GM12878 (cell line): Measurements from ENCODE around the gene EHHADH. TPM values are rescaled to one million over a fixed set of nuclear protein-coding genes. Genes with fewer than 3 reads are reported as not detected.

Experiments
- ATF3 ChIP-seq: IDR thresholded peaks from 2 replicates; pipeline ENCODE4 v1.6.1; 2011; ENCODE audit warnings: low read depth, mild to moderate bottlenecking, low read length, moderate library complexity, borderline replicate concordance; ENCODE audit errors: extremely low read depth
- CUX1 ChIP-seq: IDR thresholded peaks from 2 replicates; pipeline ENCODE4 v1.6.1; 2012; ENCODE audit warnings: improper control_type of control experiment, low read depth, low read length; ENCODE audit not compliant: insufficient replicate concordance
- EGR1 ChIP-seq, 2 experiments: IDR thresholded peaks; 1 replicate in 1 of 2; 2 replicates in 1 of 2; pipeline ENCODE4 v1.6.1; 2011 to 2012; ENCODE audit warnings: low read depth in 2 of 2, low read length in 2 of 2, borderline replicate concordance in 1 of 2, mild to moderate bottlenecking in 1 of 2, moderate library complexity in 1 of 2
- ESRRA ChIP-seq: IDR thresholded peaks from 2 replicates; pipeline ENCODE4 v1.6.1; 2012; ENCODE audit warnings: mild to moderate bottlenecking, low read length, improper control_type of control experiment
- EZH2 ChIP-seq: IDR thresholded peaks from 2 replicates; pipeline ENCODE4 v1.6.1; 2012; ENCODE audit warnings: low read depth, mild to moderate bottlenecking, control low read depth, inconsistent platforms, low read length, borderline replicate concordance; ENCODE audit not compliant: control insufficient read depth
- FOS ChIP-seq: IDR thresholded peaks from 3 replicates; pipeline ENCODE4 v1.6.1; 2011; ENCODE audit warnings: borderline replicate concordance; ENCODE audit not compliant: insufficient read length; ENCODE audit errors: extremely low read depth
- IKZF2 ChIP-seq, 2 experiments: fragments of 450-650 bp; IDR thresholded peaks; 2 replicates each; pipeline ENCODE4 v1.6.1; 2017; ENCODE audit warnings: mild to moderate bottlenecking in 2 of 2, moderate library complexity in 2 of 2
- MEF2A ChIP-seq: IDR thresholded peaks from 2 replicates; pipeline ENCODE4 v1.6.1; 2011; ENCODE audit warnings: low read depth, mild to moderate bottlenecking, low read length, moderate library complexity; ENCODE audit not compliant: insufficient read depth
- NFYB ChIP-seq: IDR thresholded peaks from 2 replicates; pipeline ENCODE4 v1.6.1; 2011; ENCODE audit warnings: low read depth, mild to moderate bottlenecking, low read length, improper control_type of control experiment, moderate library complexity; ENCODE audit not compliant: insufficient read depth
- NR2C2 ChIP-seq: IDR thresholded peaks from 2 replicates; pipeline ENCODE4 v1.6.1; 2011; ENCODE audit warnings: borderline replicate concordance, low read depth; ENCODE audit not compliant: control insufficient read depth, insufficient read length
- PML ChIP-seq: IDR thresholded peaks from 2 replicates; pipeline ENCODE4 v1.6.1; 2012; ENCODE audit warnings: low read length, inconsistent platforms
- RAD21 ChIP-seq: IDR thresholded peaks from 2 replicates; pipeline ENCODE4 v1.6.1; 2011; ENCODE audit warnings: mild to moderate bottlenecking, low read depth, low read length, moderate library complexity; ENCODE audit not compliant: insufficient read depth
- RELB ChIP-seq: fragments of 450-650 bp; IDR thresholded peaks from 2 replicates; pipeline ENCODE4 v1.6.1; 2017; ENCODE audit warnings: low read depth, mild to moderate bottlenecking, moderate library complexity
- RFX5 ChIP-seq: IDR thresholded peaks from 2 replicates; pipeline ENCODE4 v1.6.1; 2011; ENCODE audit warnings: low read depth, low read length, improper control_type of control experiment
- TARDBP ChIP-seq: IDR thresholded peaks from 2 replicates; pipeline ENCODE4 v1.6.1; 2016; ENCODE audit warnings: borderline replicate concordance
- ZBED1 ChIP-seq: IDR thresholded peaks from 2 replicates; pipeline ENCODE4 v1.6.1; 2016; ENCODE audit warnings: borderline replicate concordance
- ZBTB4 ChIP-seq: fragments of 450-650 bp; formaldehyde crosslinking; IDR thresholded peaks from 2 replicates; pipeline ENCODE4 v1.4.0; 2022; ENCODE audit warnings: mild to moderate bottlenecking, moderate library complexity
- polyA plus RNA-seq, 11 experiments: library from polyadenylated mRNA; depleted of rRNA in 4 of 11; unstranded in 6 of 11; stranded (reverse) in 5 of 11; fragments of >200 nt; fragmentation: Nextera tagmentation in 4 of 11; fragmentation: Illumina TruSeq in 1 of 11; extraction: Ambion mirVana in 4 of 11; extraction: Trizol in 1 of 11; gene quantifications; 1 replicate in 1 of 11; 2 replicates in 10 of 11; pipeline versions ENCODE4 v1.2.1 to v1.2.3, GENCODE V29; 2011 to 2016; ENCODE audit warnings: inconsistent platforms in 2 of 11, missing spikeins in 2 of 11, low read depth in 1 of 11
- total RNA-seq, 4 experiments: library from RNA; depleted of rRNA in 3 of 4; stranded (reverse); fragments of >200 nt in 3 of 4; fragmentation: Illumina TruSeq in 1 of 4; extraction: Trizol in 1 of 4; gene quantifications; 2 replicates each; pipeline versions ENCODE4 v1.2.1 to v1.2.3, GENCODE V29; 2013 to 2021

Gene EHHADH
- total and polyA plus RNA-seq, 10 of the 15 experiments (the other 5 are each of a cell fraction or from before 2014, with no cell fraction given): 0.96 to 8.4 (median 5.3) TPM

- TF ChIP-seq RELB (peak; percentile 69; the same call in 1 of the 2 replicates), TARDBP (no peak), ATF3 (no peak), IKZF2 (IDR thresholded peaks at IDR 0.05) (peak in 1 of 2 experiments; percentile 29; a peak in 1 of 4 replicates), EGR1 (IDR thresholded peaks at IDR 0.05; ENCODE audit: borderline replicate concordance in 1 of 2, low read depth in 2 of 2, low read length in 2 of 2) (no peak), ZBTB4 (no peak), FOS (no peak), CUX1 (no peak), EZH2 (no peak), ESRRA (no peak), MEF2A (no peak), RAD21 (no peak), NFYB (no peak), NR2C2 (no peak), PML (0 out of 2 replicates have a peak, but pooled peaks have one; percentile 67), ZBED1 (no peak), RFX5 (no peak)
Measured at GRCh38 chr3:185282696-185283373, 29.0 kb upstream of the EHHADH start (continued).
